NCI-H1105 treated with DMSO at 0.1 percent for 48 hours (cell line): ENCODE data around the gene PSMB5.
A peak's percentile ranks its signal among the peaks of the same experiment; 100 is the strongest.

Source experiments
- DNase-seq: peaks from one replicate; lab custom pipeline; 2025; lab: John Stamatoyannopoulos, UW

Gene PSMB5

DNA sequence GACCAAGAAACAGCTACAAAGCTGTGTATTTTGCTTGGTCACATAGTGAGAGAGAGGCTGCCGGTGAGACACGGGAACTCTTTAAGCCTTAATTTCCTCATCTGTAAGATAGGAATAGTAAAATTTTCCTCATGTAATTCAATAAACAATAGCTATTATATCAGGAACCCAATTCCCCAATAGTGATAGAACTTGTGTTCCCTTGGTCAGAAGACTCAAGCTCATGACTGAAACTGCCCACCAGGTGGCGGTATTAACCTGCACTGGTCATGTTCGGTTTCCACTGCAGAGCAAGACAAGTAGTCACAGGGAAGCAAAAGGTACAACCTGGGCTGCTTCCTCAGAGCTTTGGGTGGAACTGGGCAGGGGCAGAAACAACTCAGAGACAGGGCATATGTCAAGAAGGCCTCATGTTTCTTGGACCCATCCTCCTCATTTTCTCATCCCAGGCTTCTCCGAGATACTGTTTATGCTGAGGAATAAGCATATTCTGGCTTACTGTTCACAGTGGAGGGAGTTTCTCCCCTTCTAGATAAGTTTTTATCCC is 48.1 kb downstream of the PSMB5 start:
- peak; percentile 81 for DNase-seq

DNA sequence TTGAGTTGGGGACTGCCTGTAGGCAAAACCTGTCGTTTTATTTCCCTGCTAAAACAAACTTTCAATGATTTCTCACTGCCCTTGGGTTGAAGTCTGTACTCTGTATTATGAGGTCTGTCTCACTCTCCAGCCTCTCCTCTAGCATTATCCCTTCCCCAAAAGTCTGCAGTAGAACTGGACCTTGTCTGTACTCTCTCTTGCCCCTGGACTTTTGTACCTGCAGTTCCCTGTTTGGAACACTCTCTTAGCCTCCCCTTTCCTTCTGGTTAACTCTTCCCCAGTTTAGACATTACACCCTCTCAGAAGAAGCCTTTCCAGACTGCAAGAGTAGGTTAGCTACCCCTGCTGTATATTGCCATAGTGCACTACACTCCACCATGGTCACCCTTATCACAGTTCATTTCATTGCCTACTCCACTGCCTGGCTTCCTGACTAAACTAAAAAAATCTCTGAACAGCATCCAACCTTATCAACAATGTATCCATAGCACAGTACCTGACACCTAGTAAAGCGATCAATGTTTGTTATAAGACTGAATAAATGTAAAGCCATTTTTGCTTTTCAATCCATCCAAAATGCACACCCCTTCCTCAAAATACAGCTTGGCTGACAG is 48.7 kb downstream of the PSMB5 start:
- no peak for DNase-seq

DNA sequence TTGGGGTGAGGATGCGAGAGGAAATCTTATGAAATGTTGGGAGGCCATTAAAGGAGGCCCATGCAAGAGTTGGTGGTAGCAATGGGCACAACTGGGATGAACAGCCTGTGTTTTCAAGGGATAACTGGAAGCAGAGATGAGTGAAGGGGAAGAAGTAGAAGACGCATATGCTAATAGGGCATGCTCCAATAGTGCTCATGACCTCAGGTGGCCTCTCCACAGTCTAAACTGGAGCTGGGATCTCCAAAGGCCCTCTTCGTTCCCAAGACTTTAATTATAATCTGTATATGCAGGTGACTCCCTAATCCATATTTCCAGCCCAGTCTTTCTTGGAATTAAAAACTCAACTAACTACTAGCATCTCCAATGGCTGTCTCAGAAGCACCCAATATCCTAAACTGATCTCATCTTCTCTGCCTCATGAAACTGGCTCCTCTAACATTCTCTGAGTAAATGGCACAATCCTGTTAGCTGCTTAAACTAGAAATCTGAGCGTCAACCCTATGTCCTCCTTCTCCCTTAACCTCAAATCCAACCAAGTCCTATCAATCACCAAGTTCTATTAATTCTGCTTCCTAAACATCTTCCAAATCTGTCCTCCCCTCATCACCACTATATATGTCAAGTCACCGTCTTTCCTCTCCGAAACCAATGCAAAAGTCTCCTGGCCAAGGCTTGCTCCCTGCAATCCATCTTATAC is 49.6 kb downstream of the PSMB5 start:
- no peak for DNase-seq

DNA sequence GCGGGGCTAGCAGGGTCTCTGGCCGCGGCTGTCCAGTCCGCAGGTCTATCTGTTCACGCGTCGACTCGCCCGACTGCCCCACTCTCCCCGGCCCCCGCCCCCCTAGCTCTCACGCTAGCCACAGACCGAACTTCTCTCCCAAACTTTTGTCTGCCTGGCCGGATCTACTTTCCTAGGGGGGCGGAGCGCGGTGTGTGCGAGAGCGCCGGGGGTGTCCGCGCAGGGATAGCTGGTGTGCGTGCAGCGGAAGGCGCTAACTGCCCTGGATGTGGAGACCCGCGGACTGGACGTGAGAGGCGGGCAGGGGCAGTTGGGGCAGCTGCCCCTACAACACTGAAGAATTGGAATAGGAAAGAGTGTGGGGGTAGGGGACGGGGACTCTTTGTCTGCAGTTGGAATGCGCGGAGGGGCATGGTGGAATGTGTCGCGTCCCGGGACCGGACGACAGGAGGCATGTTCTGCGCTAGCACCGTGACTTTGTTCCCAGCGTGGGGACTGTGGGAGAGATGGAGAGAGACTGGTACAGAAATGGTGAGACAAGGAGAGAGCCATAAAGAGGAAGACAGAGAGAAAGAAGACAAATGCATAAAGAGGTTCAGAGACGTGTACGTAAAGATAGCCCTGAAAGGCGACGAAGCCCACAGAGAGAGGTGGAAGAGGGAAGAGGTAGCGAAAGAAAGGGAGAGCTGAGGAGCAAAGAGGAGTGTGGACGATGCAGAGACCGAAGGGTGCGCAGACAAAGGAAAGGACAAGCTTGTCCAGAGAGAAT is 52.0 kb downstream of the PSMB5 start, which contains the start of gene AJUBA:
TSS of gene AJUBA (minus strand) at position 75 of the 769 bp plus-strand sequence. CDS start 285 bp downstream, outside the sequence.
- peak; percentile 72 for DNase-seq

DNA sequence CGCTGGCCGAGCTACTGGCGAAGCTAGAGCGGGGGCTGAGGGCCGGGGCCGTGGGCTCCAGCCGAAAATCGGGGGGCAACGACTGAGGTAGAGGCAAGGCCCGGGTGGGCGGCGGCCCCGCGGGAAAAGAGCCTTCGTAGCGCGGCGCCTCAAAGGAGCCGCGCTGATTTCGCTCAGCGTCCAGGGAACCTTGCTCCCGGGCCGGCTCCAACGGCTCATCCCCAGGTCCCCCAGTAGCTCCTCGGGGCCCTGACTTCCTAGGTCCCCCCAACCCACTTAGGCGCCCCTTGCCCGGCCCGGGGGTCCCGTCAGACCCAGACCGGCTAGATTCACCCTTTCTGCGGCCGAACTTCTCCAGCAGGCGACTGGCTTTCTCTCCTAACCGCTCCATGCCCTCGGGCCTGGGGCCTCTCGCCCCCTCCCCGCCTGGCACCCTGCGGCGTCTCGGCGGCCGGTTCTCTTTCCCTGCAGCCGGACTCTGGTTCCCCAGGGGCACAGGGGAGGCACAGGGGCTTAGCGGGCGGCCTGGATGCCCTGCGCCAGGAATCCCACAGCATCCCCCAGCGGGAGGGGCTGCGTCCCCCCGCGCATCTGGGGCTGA is 52.7 kb downstream of the PSMB5 start:
- no peak for DNase-seq

DNA sequence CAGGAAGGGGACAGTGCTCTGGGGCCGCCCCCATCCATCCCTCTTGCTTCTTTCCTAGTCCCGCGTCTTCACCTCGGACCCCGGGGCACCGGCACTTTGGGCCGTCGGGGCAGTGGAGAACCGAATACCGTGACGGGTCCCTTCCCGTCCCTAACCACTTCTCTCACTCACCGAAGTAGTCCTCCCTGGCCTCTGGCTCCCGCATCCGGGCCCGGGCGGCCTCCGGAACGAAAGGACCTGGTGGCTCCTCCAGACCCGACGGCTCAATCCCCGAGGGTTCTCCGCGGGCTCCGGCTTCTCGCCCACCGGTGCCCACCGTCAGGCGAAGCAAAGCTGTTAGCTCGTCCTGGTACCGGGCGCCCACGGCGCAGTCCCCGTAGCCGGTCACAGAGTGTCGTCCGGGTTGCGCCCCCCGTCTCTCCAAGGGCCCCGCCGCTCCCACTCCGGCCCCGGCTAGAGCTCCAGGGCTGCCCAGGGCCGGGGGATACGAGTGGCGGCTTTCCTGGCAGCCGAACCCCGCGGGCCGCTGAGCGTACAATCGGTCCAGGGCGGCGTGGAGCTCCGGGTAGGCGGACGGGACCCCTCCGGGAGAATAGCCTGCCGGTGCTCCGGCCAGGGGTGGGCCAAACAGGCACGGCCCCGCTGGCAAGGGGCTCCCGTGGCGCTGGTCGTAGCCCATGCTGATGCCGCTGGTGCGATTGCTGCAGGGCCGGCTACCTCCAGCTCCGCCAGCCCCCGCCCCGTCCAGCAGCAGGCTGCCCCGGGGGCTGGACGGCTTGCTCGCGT is 53.4 kb downstream of the PSMB5 start:
- DNase-seq: no peak

DNA sequence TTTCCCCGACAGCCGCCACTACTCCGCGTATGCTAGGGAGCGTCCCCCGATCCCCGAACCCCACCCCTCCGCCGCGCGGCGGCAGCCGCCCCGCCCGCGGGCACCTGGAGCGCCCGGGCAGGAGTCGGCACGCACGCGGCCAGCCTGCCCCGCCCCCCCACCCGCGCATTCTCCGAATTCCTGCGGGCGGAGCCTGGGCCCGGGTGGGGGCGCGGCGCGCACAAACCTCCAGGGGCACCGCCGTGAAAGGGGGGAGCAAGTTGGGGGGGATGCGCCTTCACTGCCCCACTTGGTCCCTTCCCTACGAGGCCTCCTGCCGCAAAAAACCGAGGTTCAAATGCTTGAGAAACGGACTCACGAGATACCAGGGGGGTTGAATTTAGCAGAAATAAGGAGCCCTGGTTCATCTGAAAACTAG is 54.0 kb downstream of the PSMB5 start:
- DNase-seq: no peak

GRCh38 chr14:22979748-22980392 is 54.8 kb downstream of the PSMB5 start:
- DNase-seq: no peak

DNA sequence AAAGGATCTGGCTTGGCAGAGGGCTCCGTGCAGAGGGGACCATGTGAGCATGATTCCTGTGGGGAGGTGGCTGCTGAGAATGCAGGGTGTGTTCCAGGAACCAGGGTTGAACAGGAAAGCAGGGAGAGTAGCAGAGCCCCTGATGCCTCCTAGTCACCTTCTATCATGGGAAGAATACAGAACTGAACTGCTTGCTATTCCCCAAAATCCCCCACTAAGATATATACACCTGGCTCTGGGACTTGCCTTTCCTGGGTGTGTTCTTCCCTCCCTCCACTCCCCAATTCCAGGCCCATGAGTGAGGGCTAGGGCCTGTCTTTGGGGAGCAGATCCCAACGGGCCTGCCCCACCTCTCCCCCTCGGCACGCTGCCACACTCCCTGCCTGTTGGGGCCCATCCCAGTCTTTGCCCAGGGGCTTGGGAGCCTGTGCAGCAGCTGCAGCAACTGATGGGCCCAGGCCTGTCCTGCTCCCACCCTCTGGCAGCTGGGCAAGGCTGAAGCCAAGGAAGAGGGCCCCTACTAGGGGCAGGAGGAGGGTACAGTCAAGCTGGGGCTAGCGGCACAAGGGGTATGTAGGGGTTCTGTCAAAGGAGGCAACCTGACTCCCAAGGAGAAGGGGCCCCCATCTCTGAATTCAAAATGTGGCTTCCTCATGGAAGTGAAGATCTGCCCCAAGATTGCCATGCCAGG is 55.6 kb downstream of the PSMB5 start:
- DNase-seq: peak; percentile 14

GRCh38 chr14:22978487-22978837 is 56.2 kb downstream of the PSMB5 start:
- DNase-seq: no peak

DNA sequence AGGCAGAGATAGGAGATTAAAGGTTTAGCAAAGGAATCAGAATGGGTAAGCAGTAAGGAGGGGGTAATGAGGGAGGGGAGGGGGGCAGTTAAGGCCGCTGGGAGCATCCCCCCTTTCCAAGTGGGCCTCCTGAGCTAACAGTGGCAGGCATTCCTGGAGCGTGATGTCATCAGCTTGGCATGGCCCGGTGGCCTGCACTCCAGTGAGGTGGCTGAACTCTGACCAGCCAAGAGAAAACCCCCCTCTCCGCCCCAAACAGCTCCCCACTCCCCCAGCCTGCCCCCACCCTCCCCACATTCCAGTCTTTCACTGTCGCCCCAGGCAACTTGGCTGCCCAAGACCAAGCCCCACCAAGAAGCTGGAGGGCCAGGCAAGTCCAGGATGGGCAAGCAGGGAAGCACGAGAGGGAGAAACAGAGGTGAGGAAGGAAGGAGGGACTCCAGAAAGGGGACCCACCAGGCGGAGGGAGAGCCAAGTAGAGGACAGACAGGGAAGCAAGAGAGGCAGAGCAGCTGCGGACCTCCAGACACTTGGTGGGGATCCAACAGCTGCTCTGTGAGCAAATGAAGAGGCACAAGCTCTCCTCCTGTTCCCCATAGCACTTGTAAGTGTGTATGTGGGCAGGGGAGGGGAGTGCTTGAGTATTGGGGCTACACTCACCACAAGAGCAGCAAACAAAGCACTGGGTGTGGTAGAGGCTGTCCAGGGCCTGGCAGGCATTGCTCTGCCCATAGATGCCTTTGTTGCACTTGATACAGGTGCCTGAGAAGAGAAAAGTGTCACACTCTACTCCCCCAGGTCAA is 56.8 kb downstream of the PSMB5 start:
- DNase-seq: no peak

DNA sequence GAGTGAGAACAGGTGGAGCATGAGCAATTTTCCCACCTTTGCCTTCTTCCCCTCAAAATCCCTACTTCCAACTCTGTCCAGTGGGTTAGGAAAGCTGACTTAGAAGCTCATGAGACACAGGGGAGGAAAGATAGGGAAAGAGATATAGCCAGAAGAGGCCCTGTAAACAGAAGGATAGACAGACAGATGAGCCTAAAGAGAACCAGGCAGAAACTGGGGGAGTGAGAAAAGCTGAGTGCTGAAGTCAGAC is 57.3 kb downstream of the PSMB5 start:
- no peak for DNase-seq

- no peak for DNase-seq
These were observed 57.9 kb downstream of the PSMB5 start for GRCh38 chr14:22976620-22977433.
